ENCODE data around the gene MED29. TPM values are rescaled to one million over a fixed set of nuclear protein-coding genes. Genes with fewer than 3 reads are reported as not detected.

Gene MED29
- total and polyA plus RNA-seq, 2 of the 4 experiments (the other 2 are of a cell fraction), result 17.6 to 28.8 TPM

Small RNA genes lying within 50 kb of the gene (microRNA-seq; reads per million reads assigned to microRNA genes)
- not detected for gene AC011445.2 (ENCODE audit: insufficient read depth, insufficient read length)
- gene MIR4530 (ENCODE audit: insufficient read depth in 1 of 2, insufficient read length in 1 of 2, unreplicated experiment in 1 of 2), result 0 reads per million in 2 experiments
- gene RN7SL566P (ENCODE audit: insufficient read depth, insufficient read length), result not detected

Small RNA genes lying within 50 kb of the gene (small RNA-seq; reads per million reads assigned to genes)
- gene AC011445.2 (0 to 0.76 (median 0.07) reads per million in 5 experiments), gene MIR4530 (0 reads per million in 5 experiments), gene RN7SL566P (0 reads per million in 5 experiments)

Other genes with a start within 250 kb of the MED29 start
- gene NCCRP1, start 194.4 kb upstream of the MED29 start, total RNA-seq (2012; rRNA removed), result not detected in 2 replicates
- not detected in 2 replicates for gene NCCRP1, start 194.4 kb upstream of the MED29 start, polyA plus RNA-seq (2012; rRNA removed)
- not detected in 2 replicates for gene SYCN, start 187.1 kb upstream of the MED29 start, total RNA-seq (2012; rRNA removed)
- not detected in 2 replicates for gene SYCN, start 187.1 kb upstream of the MED29 start, polyA plus RNA-seq (2012; rRNA removed)
- not detected in 2 replicates for gene IFNL3, start 146.4 kb upstream of the MED29 start, total RNA-seq (2012; rRNA removed)
- not detected in 2 replicates for gene IFNL3, start 146.4 kb upstream of the MED29 start, polyA plus RNA-seq (2012; rRNA removed)
- not detected in 2 replicates for gene IFNL4, start 142.5 kb upstream of the MED29 start, total RNA-seq (2012; rRNA removed)
- not detected in 2 replicates for gene IFNL4, start 142.5 kb upstream of the MED29 start, polyA plus RNA-seq (2012; rRNA removed)
- gene IFNL2, start 123.0 kb upstream of the MED29 start, total RNA-seq (2012; rRNA removed), result not detected in 2 replicates
- gene IFNL2, start 123.0 kb upstream of the MED29 start, polyA plus RNA-seq (2012; rRNA removed), result not detected in 2 replicates
- not detected in 2 replicates for gene IFNL1, start 95.0 kb upstream of the MED29 start, total RNA-seq (2012; rRNA removed)
- gene IFNL1, start 95.0 kb upstream of the MED29 start, polyA plus RNA-seq (2012; rRNA removed), result not detected in 2 replicates
- under 0.01 TPM in 2 replicates for gene LRFN1, start 70.5 kb upstream of the MED29 start, total RNA-seq (2012; rRNA removed)
- 0.47 and 0.48 TPM in 2 replicates for gene LRFN1, start 70.5 kb upstream of the MED29 start, polyA plus RNA-seq (2012; rRNA removed)
- gene GMFG, start 55.3 kb upstream of the MED29 start, total RNA-seq (2012; rRNA removed), result 0.28 TPM in 1 of 2 replicates, not detected in the other
- 0.33 and 0.55 TPM in 2 replicates for gene GMFG, start 55.3 kb upstream of the MED29 start, polyA plus RNA-seq (2012; rRNA removed)
- gene SAMD4B, start 49.0 kb upstream of the MED29 start, total RNA-seq (2012; rRNA removed), result 18.3 and 19.2 TPM in 2 replicates
- 97.2 and 119 TPM in 2 replicates for gene SAMD4B, start 49.0 kb upstream of the MED29 start, polyA plus RNA-seq (2012; rRNA removed)
- gene PAF1, start 272 bp upstream of the MED29 start, total RNA-seq (2012; rRNA removed), result 45.7 and 57.8 TPM in 2 replicates
- gene PAF1, start 272 bp upstream of the MED29 start, polyA plus RNA-seq (2012; rRNA removed), result 54.3 and 61.6 TPM in 2 replicates
- 1.4 and 3.1 TPM in 2 replicates for gene ZFP36, start 15.5 kb downstream of the MED29 start, total RNA-seq (2012; rRNA removed)
- 45.0 and 50.5 TPM in 2 replicates for gene ZFP36, start 15.5 kb downstream of the MED29 start, polyA plus RNA-seq (2012; rRNA removed)
- 6.5 and 7.8 TPM in 2 replicates for gene PLEKHG2, start 21.3 kb downstream of the MED29 start, total RNA-seq (2012; rRNA removed)
- gene PLEKHG2, start 21.3 kb downstream of the MED29 start, polyA plus RNA-seq (2012; rRNA removed), result 28.3 and 33.2 TPM in 2 replicates
- gene RPS16, start 44.6 kb downstream of the MED29 start, total RNA-seq (2012; rRNA removed), result 320 and 410 TPM in 2 replicates
- 3,500 and 3,524 TPM in 2 replicates for gene RPS16, start 44.6 kb downstream of the MED29 start, polyA plus RNA-seq (2012; rRNA removed)
- gene SUPT5H, start 54.2 kb downstream of the MED29 start, total RNA-seq (2012; rRNA removed), result 75.3 and 86.9 TPM in 2 replicates
- gene SUPT5H, start 54.2 kb downstream of the MED29 start, polyA plus RNA-seq (2012; rRNA removed), result 116 and 117 TPM in 2 replicates
- 52.0 and 53.3 TPM in 2 replicates for gene TIMM50, start 89.5 kb downstream of the MED29 start, total RNA-seq (2012; rRNA removed)
- gene TIMM50, start 89.5 kb downstream of the MED29 start, polyA plus RNA-seq (2012; rRNA removed), result 76.8 and 89.9 TPM in 2 replicates
- 0.28 and 0.36 TPM in 2 replicates for gene DLL3, start 107.6 kb downstream of the MED29 start, total RNA-seq (2012; rRNA removed)
- gene DLL3, start 107.6 kb downstream of the MED29 start, polyA plus RNA-seq (2012; rRNA removed), result 1.3 and 1.9 TPM in 2 replicates
- not detected in 2 replicates for gene SELENOV, start 123.8 kb downstream of the MED29 start, total RNA-seq (2012; rRNA removed)
- not detected in 2 replicates for gene SELENOV, start 123.8 kb downstream of the MED29 start, polyA plus RNA-seq (2012; rRNA removed)
- gene EID2B, start 141.5 kb downstream of the MED29 start, total RNA-seq (2012; rRNA removed), result 2.7 and 4.2 TPM in 2 replicates
- 2.3 and 2.5 TPM in 2 replicates for gene EID2B, start 141.5 kb downstream of the MED29 start, polyA plus RNA-seq (2012; rRNA removed)
- 5.7 and 6.9 TPM in 2 replicates for gene EID2, start 148.8 kb downstream of the MED29 start, total RNA-seq (2012; rRNA removed)
- gene EID2, start 148.8 kb downstream of the MED29 start, polyA plus RNA-seq (2012; rRNA removed), result 9.8 and 10.4 TPM in 2 replicates
- not detected in 2 replicates for gene LGALS13, start 211.1 kb downstream of the MED29 start, total RNA-seq (2012; rRNA removed)
- gene LGALS13, start 211.1 kb downstream of the MED29 start, polyA plus RNA-seq (2012; rRNA removed), result not detected in 2 replicates